ENCODE results near the gene CLTA.

GRCh38 chr9:36214571-36214970 is 23.9 kb downstream of the CLTA start:
- no peak for TF ChIP-seq MAX (IDR thresholded peaks at IDR 0.05; ENCODE audit: insufficient read depth, insufficient read length)
- no peak for TF ChIP-seq MYC (IDR thresholded peaks at IDR 0.05; ENCODE audit: low read depth, low read length)
- TF ChIP-seq CTCF (IDR thresholded peaks at IDR 0.05; ENCODE audit: extremely low read depth in 1 of 2, insufficient read depth in 1 of 2, low read depth in 1 of 2, low read length in 2 of 2) = no peak
- TF ChIP-seq POLR2A (IDR thresholded peaks at IDR 0.05; ENCODE audit: low read depth, low read length) = no peak

All from endothelial cell of umbilical vein (primary cell).